HEK293T (cell line): ENCODE measurements around the gene MT1B.

ENCODE experiments used
- CTCF ChIA-PET: fragments of 350-600 bp; formaldehyde crosslinking; extraction: SDS; loops from one replicate; lab custom pipeline; 2021; ENCODE audit warnings: antibody characterized with exemption, inconsistent platforms; lab: Yijun Ruan, JAX
- POLR2A ChIA-PET: fragments of 350-600 bp; formaldehyde crosslinking; extraction: SDS; loops from one replicate; lab custom pipeline; 2020; ENCODE audit warnings: antibody characterized with exemption, inconsistent platforms; lab: Yijun Ruan, JAX
- DNase-seq: peaks from one replicate; pipeline ENCODE4 v3.0.0; 2012; ENCODE audit warnings: mixed read lengths; ENCODE audit errors: extremely low spot score
- ARNT ChIP-seq: fragments of 450-650 bp; IDR thresholded peaks from 2 replicates; pipeline ENCODE4 v1.6.1; 2017; ENCODE audit warnings: mild to moderate bottlenecking
- BHLHE40 ChIP-seq: fragments of 450-650 bp; IDR thresholded peaks from 2 replicates; pipeline ENCODE4 v1.6.1; 2016; ENCODE audit warnings: mild to moderate bottlenecking, moderate library complexity, borderline replicate concordance
- CTBP1 ChIP-seq: fragments of 450-650 bp; IDR thresholded peaks from 2 replicates; pipeline ENCODE4 v1.6.1; 2016; ENCODE audit warnings: borderline replicate concordance
- ELF4 ChIP-seq: fragments of 450-650 bp; IDR thresholded peaks from 2 replicates; pipeline ENCODE4 v1.6.1; 2017; ENCODE audit warnings: antibody characterized with exemption
- FOXA1 ChIP-seq: fragments of 450-650 bp; IDR thresholded peaks from 2 replicates; pipeline ENCODE4 v1.6.1; 2016; ENCODE audit warnings: mild to moderate bottlenecking
- FOXK2 ChIP-seq: fragments of 450-650 bp; IDR thresholded peaks from 2 replicates; pipeline ENCODE4 v1.6.1; 2016; ENCODE audit warnings: mild to moderate bottlenecking
- FOXM1 ChIP-seq: fragments of 450-650 bp; IDR thresholded peaks from 2 replicates; pipeline ENCODE4 v1.6.1; 2017; ENCODE audit warnings: mild to moderate bottlenecking, borderline replicate concordance
- HDGF ChIP-seq: fragments of 450-650 bp; IDR thresholded peaks from 2 replicates; pipeline ENCODE4 v1.6.1; 2017; ENCODE audit warnings: antibody characterized with exemption, borderline replicate concordance
- L3MBTL2 ChIP-seq: fragments of 450-650 bp; conservative IDR thresholded peaks from 2 replicates; pipeline ENCODE4 v1.6.1; 2016; ENCODE audit warnings: mild to moderate bottlenecking
- LEF1 ChIP-seq: fragments of 450-650 bp; IDR thresholded peaks from 2 replicates; pipeline ENCODE4 v1.6.1; 2017; ENCODE audit warnings: mild to moderate bottlenecking, borderline replicate concordance
- NFRKB ChIP-seq: fragments of 450-650 bp; IDR thresholded peaks from 2 replicates; pipeline ENCODE4 v1.6.1; 2016; ENCODE audit warnings: mild to moderate bottlenecking, moderate library complexity
- SP1 ChIP-seq: fragments of 450-650 bp; IDR thresholded peaks from 2 replicates; pipeline ENCODE4 v1.6.1; 2017
- SUZ12 ChIP-seq: fragments of 450-650 bp; IDR thresholded peaks from 2 replicates; pipeline ENCODE4 v1.6.1; 2016; ENCODE audit warnings: mild to moderate bottlenecking
- TARDBP ChIP-seq: fragments of 450-650 bp; IDR thresholded peaks from 2 replicates; pipeline ENCODE4 v1.6.1; 2016
- ZNF384 ChIP-seq: fragments of 450-650 bp; IDR thresholded peaks from 2 replicates; pipeline ENCODE4 v1.6.1; 2016
- TF ChIP-seq, protein P1 (sequence below): fragments of 450-650 bp; IDR thresholded peaks from 2 replicates; pipeline ENCODE4 v1.6.1; 2016

The MT1B gene

DNA sequence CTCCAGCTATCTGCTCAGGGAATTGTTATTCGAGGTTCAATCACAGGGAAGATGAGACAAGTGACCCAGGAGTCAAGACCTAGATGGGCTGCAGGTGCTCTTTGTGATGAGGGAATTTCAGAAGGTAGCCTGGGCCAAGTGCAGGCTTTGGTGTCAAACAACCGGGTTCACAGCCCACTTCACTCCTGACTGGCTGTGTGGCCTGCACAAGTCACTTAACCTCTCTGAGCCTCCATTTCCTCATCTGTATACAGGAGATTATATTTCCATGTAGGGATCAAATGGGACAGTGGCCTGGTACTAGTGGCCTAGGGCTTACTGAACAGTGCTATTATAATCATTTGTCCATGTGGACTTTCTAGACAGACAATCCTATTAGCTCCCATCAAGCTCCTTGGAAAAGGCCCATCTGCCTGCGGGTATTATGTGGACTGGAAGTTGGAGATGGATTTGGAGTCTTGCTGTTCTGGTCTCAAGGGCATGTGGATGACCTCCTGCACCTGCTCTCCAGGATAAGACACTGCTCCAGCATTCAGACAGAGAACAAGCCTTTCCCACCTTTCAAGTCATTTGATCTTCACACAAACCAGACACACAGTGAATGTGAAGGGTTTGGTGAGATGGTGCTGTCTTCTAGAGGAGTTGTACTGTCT is 27.5 kb downstream of the MT1B start:
- TF ChIP-seq TARDBP (no peak), FOXA1 (no peak), ARNT (no peak), SUZ12 (no peak), LEF1 (no peak), FOXM1 (no peak), HDGF (no peak), FOXK2 (no peak), ELF4 (no peak), NFRKB (no peak), ZNF384 (no peak), CTBP1 (no peak), SP1 (no peak), L3MBTL2 (no peak), BHLHE40 (no peak)
- TF ChIP-seq, protein P1, sequence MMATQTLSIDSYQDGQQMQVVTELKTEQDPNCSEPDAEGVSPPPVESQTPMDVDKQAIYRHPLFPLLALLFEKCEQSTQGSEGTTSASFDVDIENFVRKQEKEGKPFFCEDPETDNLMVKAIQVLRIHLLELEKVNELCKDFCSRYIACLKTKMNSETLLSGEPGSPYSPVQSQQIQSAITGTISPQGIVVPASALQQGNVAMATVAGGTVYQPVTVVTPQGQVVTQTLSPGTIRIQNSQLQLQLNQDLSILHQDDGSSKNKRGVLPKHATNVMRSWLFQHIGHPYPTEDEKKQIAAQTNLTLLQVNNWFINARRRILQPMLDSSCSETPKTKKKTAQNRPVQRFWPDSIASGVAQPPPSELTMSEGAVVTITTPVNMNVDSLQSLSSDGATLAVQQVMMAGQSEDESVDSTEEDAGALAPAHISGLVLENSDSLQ, result no peak
- ChIA-PET CTCF (interaction anchor here (0.6 kb wide), 1 partner anchor 15 kb away, joined by 4 read pairs; no protein-coding TSS in a partner anchor), POLR2A (no interaction called here)
- DNase-seq, result no peak

- POLR2A ChIA-PET, result no interaction called here
- CTCF ChIA-PET, result interaction anchor here (0.6 kb wide), 1 partner anchor 15 kb away, joined by 4 read pairs; no protein-coding TSS in a partner anchor
- no peak for DNase-seq
- TF ChIP-seq HDGF (no peak), LEF1 (no peak), SUZ12 (no peak), SP1 (no peak), BHLHE40 (no peak), CTBP1 (no peak), FOXK2 (no peak), FOXM1 (no peak), ARNT (no peak), TARDBP (no peak), NFRKB (no peak), FOXA1 (no peak), L3MBTL2 (no peak), ELF4 (no peak), ZNF384 (no peak)
- TF ChIP-seq, protein P1, result no peak
Observed at GRCh38 chr16:56679818-56680217, 28.1 kb downstream of the MT1B start.

DNA sequence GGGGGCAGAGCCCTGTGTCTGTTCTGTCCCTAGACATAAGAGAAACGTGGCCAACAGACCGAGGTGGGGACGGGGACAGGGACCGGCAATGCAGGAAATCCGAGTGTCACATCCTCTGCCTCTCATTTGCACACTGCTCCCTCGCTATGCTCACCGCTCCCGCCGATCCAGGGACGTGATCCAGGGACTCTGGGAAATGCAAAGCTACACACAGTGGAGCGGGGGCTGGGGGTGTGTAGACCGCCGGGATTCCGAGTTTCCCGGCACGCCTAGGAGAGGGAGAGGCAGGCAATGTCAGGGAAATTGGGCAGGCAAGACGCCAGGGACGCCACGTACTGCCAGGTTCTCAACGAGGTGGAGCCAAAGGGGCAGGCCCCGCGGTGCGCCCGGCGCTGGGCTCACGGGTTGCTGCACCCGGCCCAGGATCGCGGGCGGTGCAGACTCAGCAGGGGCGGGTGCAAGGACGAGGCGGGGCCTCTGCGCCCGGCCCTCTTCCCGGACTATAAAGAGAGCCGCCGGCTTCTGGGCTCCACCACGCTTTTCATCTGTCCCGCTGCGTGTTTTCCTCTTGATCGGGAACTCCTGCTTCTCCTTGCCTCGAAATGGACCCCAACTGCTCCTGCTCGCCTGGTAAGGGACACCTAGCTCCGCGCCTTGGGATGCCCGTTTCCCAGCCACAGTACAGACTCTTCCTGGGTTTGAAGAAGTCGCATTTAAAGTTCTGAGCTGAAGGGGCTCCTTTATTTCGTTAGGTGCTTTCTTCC is 30.4 kb downstream of the MT1B start, which contains the start of gene MT1X:
MT1X (plus strand) TSS at position 532 of the 764 bp plus-strand sequence; CDS start at position 603, 71 bp downstream.
- ChIA-PET CTCF (interaction anchor here (0.6 kb wide), 1 partner anchor 20 kb away, joined by 3 read pairs; no protein-coding TSS in a partner anchor), POLR2A (interaction anchor here (1.0 to 1.9 kb wide), 4 partner anchors 20 to 74 kb away, joined by 3 to 6 read pairs (median 3); partner anchors contain the start of gene MT2A)
- 0 out of 2 replicates have a peak, but pooled peaks have one; percentile 13 for TF ChIP-seq ARNT
- no peak for TF ChIP-seq L3MBTL2
- no peak for TF ChIP-seq FOXM1
- peak; percentile 19; the same call in 1 of the 2 replicates for TF ChIP-seq ELF4
- TF ChIP-seq HDGF, result no peak
- peak; percentile 87 for DNase-seq

- no peak for TF ChIP-seq CTBP1
- no peak for TF ChIP-seq ARNT
- TF ChIP-seq BHLHE40, result no peak
- TF ChIP-seq TARDBP, result no peak
- TF ChIP-seq ZNF384, result no peak
- no peak for TF ChIP-seq FOXM1
- ChIA-PET POLR2A (interaction anchor here (1.0 to 1.9 kb wide), 3 partner anchors 19 to 75 kb away, joined by 3 to 6 read pairs (median 3); partner anchors contain the start of gene MT2A), CTCF (interaction anchor here (0.7 kb wide), 2 partner anchors 79 to 678 kb away, joined by 3 read pairs; no protein-coding TSS in a partner anchor)
- DNase-seq, result no peak
Observed at GRCh38 chr16:56682703-56683397, 31.2 kb downstream of the MT1B start.

DNA sequence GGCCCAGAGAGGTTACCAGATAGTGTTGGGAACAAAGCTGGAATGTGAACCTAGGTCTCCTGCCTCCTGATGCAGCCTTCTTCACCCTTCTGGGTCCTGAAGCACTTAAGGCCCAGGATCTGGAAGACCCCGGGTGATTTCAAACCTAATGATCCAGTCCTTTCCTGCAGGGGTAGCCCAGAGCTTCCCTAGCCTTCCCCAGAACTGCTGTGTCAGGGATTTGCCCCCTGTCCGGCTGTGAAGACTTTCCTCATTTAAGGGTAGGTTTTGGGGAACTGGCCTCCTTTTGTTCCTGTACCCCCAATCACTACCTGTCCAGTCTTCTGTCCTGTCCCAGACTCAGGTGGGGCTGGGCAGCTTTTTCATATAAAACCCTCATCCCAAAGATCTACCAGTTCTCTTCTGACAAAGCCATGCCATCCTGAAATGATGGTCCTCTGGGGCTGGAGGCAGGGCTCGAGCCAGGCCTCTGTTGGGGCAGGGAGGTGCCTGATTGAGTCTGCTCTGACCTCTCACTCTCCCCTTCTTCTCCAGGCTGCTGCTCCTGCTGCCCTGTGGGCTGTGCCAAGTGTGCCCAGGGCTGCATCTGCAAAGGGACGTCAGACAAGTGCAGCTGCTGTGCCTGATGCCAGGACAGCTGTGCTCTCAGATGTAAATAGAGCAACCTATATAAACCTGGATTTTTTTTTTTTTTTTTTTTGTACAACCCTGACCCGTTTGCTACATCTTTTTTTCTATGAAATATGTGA is 31.9 kb downstream of the MT1B start:
- TF ChIP-seq ZNF384, result no peak
- TF ChIP-seq CTBP1, result no peak
- no peak for TF ChIP-seq SUZ12
- no peak for TF ChIP-seq HDGF
- TF ChIP-seq ELF4, result no peak
- TF ChIP-seq L3MBTL2, result no peak
- no peak for TF ChIP-seq FOXK2
- no peak for TF ChIP-seq FOXM1
- no peak for TF ChIP-seq BHLHE40
- TF ChIP-seq ARNT, result no peak
- TF ChIP-seq LEF1, result no peak
- TF ChIP-seq TARDBP, result no peak
- ChIA-PET POLR2A (interaction anchor here (1.9 kb wide), 1 partner anchor 19 kb away, joined by 6 read pairs; no protein-coding TSS in a partner anchor), CTCF (interaction anchor here (0.7 kb wide), 2 partner anchors 80 to 677 kb away, joined by 3 read pairs; no protein-coding TSS in a partner anchor)
- DNase-seq, result no peak
